WI38 (cell line): Measurements from ENCODE around the gene PDS5A.

Experiments
- H3K4me3 ChIP-seq: 2 replicates; pipeline ENCODE4 v1.5.1; 2011; ENCODE audit warnings: low read depth, mild to moderate bottlenecking, control low read depth, low read length
- CTCF ChIP-seq: IDR thresholded peaks from 2 replicates; pipeline ENCODE4 v1.5.1; 2012; ENCODE audit warnings: low read depth, mild to moderate bottlenecking, control low read depth, low read length

PDS5A gene

GRCh38 chr4:39865280-39865679 lies 112.4 kb downstream of the PDS5A start:
- no peak for TF ChIP-seq CTCF
- no peak overlapping the region for H3K4me3 ChIP-seq

- no peak overlapping the region for H3K4me3 ChIP-seq
- no peak for TF ChIP-seq CTCF
Observed at GRCh38 chr4:39864391-39864790, 113.3 kb downstream of the PDS5A start.

GRCh38 chr4:39860804-39861203 lies 116.9 kb downstream of the PDS5A start:
- no peak overlapping the region for H3K4me3 ChIP-seq
- TF ChIP-seq CTCF = no peak

- no peak overlapping the region for H3K4me3 ChIP-seq
- no peak for TF ChIP-seq CTCF
Observed at GRCh38 chr4:39855909-39856512, 121.7 kb downstream of the PDS5A start.

- H3K4me3 ChIP-seq = no peak overlapping the region
- no peak for TF ChIP-seq CTCF
Observed at GRCh38 chr4:39852636-39853035, 125.1 kb downstream of the PDS5A start.

GRCh38 chr4:39850727-39851126 lies 127.0 kb downstream of the PDS5A start:
- no peak for TF ChIP-seq CTCF
- no peak overlapping the region for H3K4me3 ChIP-seq

GRCh38 chr4:39846705-39847104 lies 131.0 kb downstream of the PDS5A start:
- no peak overlapping the region for H3K4me3 ChIP-seq
- no peak for TF ChIP-seq CTCF
